Measurements from ENCODE around the gene ANKRD24. TPM values are rescaled to one million over a fixed set of nuclear protein-coding genes. Genes with fewer than 3 reads are reported as not detected.
A peak's percentile ranks its signal among the peaks of the same experiment; 100 is the strongest.
"Not testable (repeated sequence)": the region's sequence is repeated elsewhere in the genome, so short reads cannot be mapped to it uniquely, and the experiment has no call there.

ANKRD24 gene
- total and polyA plus RNA-seq, 7 donors: 0.34 to 2.7 (median 0.46) TPM

DNA sequence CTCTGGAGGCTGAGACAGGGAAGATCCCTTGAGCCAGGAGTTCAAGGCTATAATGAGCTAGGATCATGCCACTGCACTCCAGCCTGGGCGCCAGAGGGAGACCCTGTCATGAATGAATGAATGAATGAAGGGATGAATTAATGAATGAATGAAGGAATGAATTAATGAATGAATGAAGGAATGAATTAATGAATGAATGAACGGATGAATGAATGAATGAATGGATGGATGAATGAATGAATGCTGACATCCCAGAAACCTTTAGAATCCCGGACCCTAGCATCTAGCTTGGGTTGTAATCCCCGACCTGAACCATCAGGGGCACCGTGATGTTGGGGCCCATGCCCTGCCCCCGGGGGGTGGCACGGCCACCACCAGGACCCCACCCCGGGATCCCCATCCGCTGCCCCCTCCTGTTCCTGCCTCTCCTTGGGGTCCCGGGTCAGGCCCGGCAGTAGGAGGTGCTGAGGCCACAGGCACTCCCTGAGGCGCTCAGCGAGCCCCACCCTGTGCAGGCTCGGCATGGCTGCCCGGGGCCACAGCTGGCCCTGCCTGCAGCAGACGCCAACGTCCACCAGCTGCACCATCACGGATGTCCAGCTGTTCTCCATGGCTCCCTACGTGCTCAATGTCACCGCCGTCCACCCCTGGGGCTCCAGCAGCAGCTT lies 50.3 kb downstream of the ANKRD24 start:
- TF ChIP-seq, protein P1, sequence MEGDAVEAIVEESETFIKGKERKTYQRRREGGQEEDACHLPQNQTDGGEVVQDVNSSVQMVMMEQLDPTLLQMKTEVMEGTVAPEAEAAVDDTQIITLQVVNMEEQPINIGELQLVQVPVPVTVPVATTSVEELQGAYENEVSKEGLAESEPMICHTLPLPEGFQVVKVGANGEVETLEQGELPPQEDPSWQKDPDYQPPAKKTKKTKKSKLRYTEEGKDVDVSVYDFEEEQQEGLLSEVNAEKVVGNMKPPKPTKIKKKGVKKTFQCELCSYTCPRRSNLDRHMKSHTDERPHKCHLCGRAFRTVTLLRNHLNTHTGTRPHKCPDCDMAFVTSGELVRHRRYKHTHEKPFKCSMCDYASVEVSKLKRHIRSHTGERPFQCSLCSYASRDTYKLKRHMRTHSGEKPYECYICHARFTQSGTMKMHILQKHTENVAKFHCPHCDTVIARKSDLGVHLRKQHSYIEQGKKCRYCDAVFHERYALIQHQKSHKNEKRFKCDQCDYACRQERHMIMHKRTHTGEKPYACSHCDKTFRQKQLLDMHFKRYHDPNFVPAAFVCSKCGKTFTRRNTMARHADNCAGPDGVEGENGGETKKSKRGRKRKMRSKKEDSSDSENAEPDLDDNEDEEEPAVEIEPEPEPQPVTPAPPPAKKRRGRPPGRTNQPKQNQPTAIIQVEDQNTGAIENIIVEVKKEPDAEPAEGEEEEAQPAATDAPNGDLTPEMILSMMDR (IDR thresholded peaks at IDR 0.05): no peak
- Histone ChIP-seq H3K27me3 (ENCODE audit: insufficient read depth in 3 of 3, low read length in 2 of 3) (peaks cover 0 to 70% (median 15%) of the 10 kb centered on the region in 3 donors), H3K4me1 (no peaks in the 10 kb centered on the region), H3K4me3 (no peak overlapping the region), H3K36me3 (ENCODE audit: insufficient read depth in 1 of 2, low read depth in 1 of 2) (no peaks in the 10 kb centered on the region), H3K9me3 (no peaks in the 10 kb centered on the region), H3K27ac (no peak overlapping the region)
- intact Hi-C loops (cut with DNase I): no loop called here
- 20 to 39% (median 25%) methylated on average over 18 to 21 of the region's 21 CpGs for WGBS, 3 donors
- DNase-seq: no peak
- no peak for ATAC-seq

DNA sequence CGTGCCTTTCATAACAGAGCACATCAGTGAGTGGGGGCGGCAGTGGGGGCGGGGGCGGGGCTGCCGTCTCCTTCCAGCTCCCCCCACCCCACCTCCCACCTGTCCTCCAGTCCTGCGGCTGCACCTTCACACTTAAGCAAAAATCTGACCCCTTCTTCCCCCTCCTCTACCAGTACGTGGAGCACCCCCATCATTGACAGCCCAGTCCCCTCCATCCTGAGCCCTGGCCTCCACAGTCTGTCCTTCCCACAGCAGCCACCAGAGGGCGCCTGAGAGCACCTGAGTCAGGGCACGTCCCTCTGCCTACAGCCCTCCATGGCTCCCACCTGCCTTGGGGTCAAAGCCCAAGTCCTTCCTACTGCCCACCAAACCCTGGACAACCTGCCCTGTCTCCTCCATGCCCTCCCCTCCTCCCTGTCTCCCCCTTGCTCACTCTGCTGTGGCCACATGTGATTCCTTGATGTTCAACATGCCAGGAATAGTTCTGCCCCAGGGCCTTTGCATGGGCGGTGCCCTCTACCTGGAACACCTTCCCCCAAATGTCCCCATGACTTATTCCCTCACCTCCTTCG lies 50.9 kb downstream of the ANKRD24 start:
- no peak overlapping the region for H3K27ac ChIP-seq
- ATAC-seq: no peak
- no peaks in the 10 kb centered on the region for H3K36me3 ChIP-seq (ENCODE audit: insufficient read depth in 1 of 2, low read depth in 1 of 2)
- H3K9me3 ChIP-seq: no peaks in the 10 kb centered on the region
- peaks cover 0 to 68% (median 15%) of the 10 kb centered on the region in 3 donors for H3K27me3 ChIP-seq (ENCODE audit: insufficient read depth in 3 of 3, low read length in 2 of 3)
- DNase-seq: peak in 1 of 2 donors; percentile 52
- intact Hi-C loops (cut with DNase I): no loop called here
- no peaks in the 10 kb centered on the region for H3K4me1 ChIP-seq
- WGBS, 3 donors: 25 to 29% (median 29%) methylated on average over 8 to 11 of the region's 11 CpGs
- H3K4me3 ChIP-seq: no peak overlapping the region
- TF ChIP-seq, protein P1 (IDR thresholded peaks at IDR 0.05): peak; percentile 36

- 39 to 47% (median 43%) methylated on average over 21 of the region's 21 CpGs for WGBS, 3 donors
- no peaks in the 10 kb centered on the region for H3K9me3 ChIP-seq
- no peaks in the 10 kb centered on the region for H3K36me3 ChIP-seq (ENCODE audit: insufficient read depth in 1 of 2, low read depth in 1 of 2)
- TF ChIP-seq, protein P1 (IDR thresholded peaks at IDR 0.05): no peak
- H3K4me1 ChIP-seq: no peaks in the 10 kb centered on the region
- no peak for ATAC-seq
- H3K27me3 ChIP-seq (ENCODE audit: insufficient read depth in 3 of 3, low read length in 2 of 3): peaks cover 0 to 61% (median 9%) of the 10 kb centered on the region in 3 donors
- intact Hi-C loops (cut with DNase I): no loop called here
- H3K27ac ChIP-seq: no peak overlapping the region
- no peak overlapping the region for H3K4me3 ChIP-seq
- DNase-seq: no peak
These were observed 51.8 kb downstream of the ANKRD24 start for GRCh38 chr19:4234142-4234861.

DNA sequence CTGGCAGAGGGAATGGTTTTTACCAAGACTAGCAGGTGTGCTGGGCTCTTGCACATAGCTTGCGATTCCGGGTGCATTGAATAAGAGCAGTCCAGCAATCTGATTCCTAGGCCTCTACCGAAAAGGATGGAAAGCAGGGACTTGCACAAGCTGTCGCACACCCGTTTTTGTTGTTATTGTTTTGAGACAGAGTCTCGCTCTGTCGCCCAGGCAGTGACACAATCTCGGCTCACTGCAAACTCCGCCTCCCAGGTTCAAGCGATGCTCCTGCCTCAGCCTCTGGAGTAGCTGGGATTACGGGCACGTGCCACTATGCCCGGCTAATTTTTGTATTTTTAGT lies 52.3 kb downstream of the ANKRD24 start:
- no peaks in the 10 kb centered on the region for H3K4me1 ChIP-seq
- H3K4me3 ChIP-seq: no peak overlapping the region
- TF ChIP-seq, protein P1 (IDR thresholded peaks at IDR 0.05): no peak
- no peak overlapping the region for H3K27ac ChIP-seq
- no peaks in the 10 kb centered on the region for H3K36me3 ChIP-seq (ENCODE audit: insufficient read depth in 1 of 2, low read depth in 1 of 2)
- DNase-seq: no peak
- H3K9me3 ChIP-seq: no peaks in the 10 kb centered on the region
- H3K27me3 ChIP-seq (ENCODE audit: insufficient read depth in 3 of 3, low read length in 2 of 3): peaks cover 0 to 57% (median 6%) of the 10 kb centered on the region in 3 donors
- intact Hi-C loops (cut with DNase I): no loop called here
- WGBS, 3 donors: 50 to 64% (median 52%) methylated on average over 13 of the region's 13 CpGs
- no peak for ATAC-seq

DNA sequence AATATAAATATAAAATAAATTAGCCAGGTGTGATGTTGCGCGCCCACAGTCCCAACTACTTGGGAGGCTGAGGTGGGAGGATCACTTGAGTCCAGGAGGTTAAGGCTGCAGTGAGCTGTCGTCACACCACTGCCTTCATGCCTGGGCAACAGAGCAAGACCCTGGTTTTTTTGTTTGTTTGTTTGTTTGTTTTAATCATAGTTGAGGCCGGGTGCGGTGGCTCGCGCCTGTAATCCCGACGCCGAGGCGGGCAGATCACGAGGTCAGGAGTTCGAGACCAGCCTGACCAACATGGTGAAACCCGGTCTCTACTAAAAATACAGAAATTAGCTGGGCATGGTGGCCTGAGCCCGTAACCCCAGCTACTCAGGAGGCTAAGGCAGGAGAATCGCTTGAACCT lies 55.0 kb downstream of the ANKRD24 start:
- ATAC-seq; H3K36me3 ChIP-seq (ENCODE audit: insufficient read depth in 1 of 2, low read depth in 1 of 2); H3K4me1 ChIP-seq; H3K27ac ChIP-seq; H3K9me3 ChIP-seq; DNase-seq; intact Hi-C loops (cut with DNase I); H3K4me3 ChIP-seq: not testable (repeated sequence)
- WGBS, 3 donors: 87 to 92% (median 89%) methylated on average over 16 of the region's 16 CpGs
- H3K27me3 ChIP-seq (ENCODE audit: insufficient read depth in 3 of 3, low read length in 2 of 3): peaks cover 0 to 53% (median 12%) of the 10 kb centered on the region in 3 donors

Data from psoas muscle (tissue), 8 donors.